LNCaP clone FGC (cell line): ENCODE results near the gene TMPRSS11B.
"Not testable (repeated sequence)": the region's sequence is repeated elsewhere in the genome, so short reads cannot be mapped to it uniquely, and the experiment has no call there.

Experiments used
- DNase-seq: peaks from one replicate; pipeline ENCODE4 v3.0.0-alpha.2; 2011; ENCODE audit warnings: low read depth
- H3K4me3 ChIP-seq: 2 replicates; pipeline ENCODE4 v1.5.1; 2011; ENCODE audit warnings: mild to moderate bottlenecking, low read depth, low read length, control low read depth
- CTCF ChIP-seq: IDR thresholded peaks from 2 replicates; pipeline ENCODE4 v1.5.1; 2012; ENCODE audit warnings: mild to moderate bottlenecking; ENCODE audit not compliant: control insufficient read depth, insufficient read depth; ENCODE audit errors: extremely low read depth

TMPRSS11B gene

GRCh38 chr4:68245594-68245993, at the start of gene TMPRSS11B:
TSS of gene TMPRSS11B (minus strand) at chr4:68245694. CDS start at chr4:68245558, 136 bp downstream.
- no peak within 1 kb of the TSS for H3K4me3 ChIP-seq
- no peak for TF ChIP-seq CTCF
- DNase-seq: no peak

GRCh38 chr4:68291256-68291655, 45.8 kb upstream of the TMPRSS11B start:
- no peak for DNase-seq
- H3K4me3 ChIP-seq: no peak overlapping the region
- no peak for TF ChIP-seq CTCF

- no peak overlapping the region for H3K4me3 ChIP-seq
- no peak for DNase-seq
These were observed 42.9 kb upstream of the TMPRSS11B start for GRCh38 chr4:68288393-68288740.

GRCh38 chr4:68287704-68288392, 42.4 kb upstream of the TMPRSS11B start:
- H3K4me3 ChIP-seq: no peak overlapping the region
- no peak for DNase-seq
- no peak for TF ChIP-seq CTCF

More at GRCh38 chr4:68288393-68288740, 42.9 kb upstream of the TMPRSS11B start:
- TF ChIP-seq CTCF: no peak

- no peak for TF ChIP-seq CTCF
- DNase-seq: no peak
- H3K4me3 ChIP-seq: no peak overlapping the region
These were observed 38.2 kb upstream of the TMPRSS11B start for GRCh38 chr4:68283714-68284113.

GRCh38 chr4:68283095-68283494, 37.6 kb upstream of the TMPRSS11B start:
- DNase-seq: no peak
- TF ChIP-seq CTCF: no peak

GRCh38 chr4:68281796-68282740, 36.6 kb upstream of the TMPRSS11B start:
- not testable (repeated sequence) for DNase-seq, H3K4me3 ChIP-seq

More at GRCh38 chr4:68283095-68283494, 37.6 kb upstream of the TMPRSS11B start:
- H3K4me3 ChIP-seq: no peak overlapping the region
